WTC11 (cell line): ENCODE results near the gene FAM25A. TPM values are rescaled to one million over a fixed set of nuclear protein-coding genes. Genes with fewer than 3 reads are reported as not detected.

Experiments used
- ATAC-seq: fragments of 200-7000 bp; cut with Tn5 transposase; 2 replicates; pipeline ENCODE4 v1.10.0; 2021; ENCODE audit warnings: mild to moderate bottlenecking, moderate library complexity
- CTCF ChIA-PET: fragments of 300-600 bp; sonication (Branson Sonifier 250); formaldehyde crosslinking; loops from one replicate; lab custom pipeline; 2021; ENCODE audit warnings: antibody characterized with exemption; lab: Charles Lee
- POLR2A ChIA-PET: fragments of 350-600 bp; sonication (Branson Sonifier 250); formaldehyde crosslinking; loops from one replicate; lab custom pipeline; 2021; ENCODE audit warnings: antibody characterized with exemption; lab: Charles Lee
- DNase-seq: peaks from one replicate; pipeline ENCODE4 v3.0.0; 2021; ENCODE audit warnings: low spot score
- H3K27ac Mint-ChIP-seq: 2 replicates; pipeline ENCODE4 v1.8.0; 2021; ENCODE audit warnings: mixed read lengths
- H3K27me3 Mint-ChIP-seq: 2 replicates; pipeline ENCODE4 v1.8.0; 2021; ENCODE audit warnings: low read depth, mild to moderate bottlenecking, moderate library complexity, mixed read lengths
- H3K36me3 Mint-ChIP-seq: 2 replicates; pipeline ENCODE4 v1.8.0; 2021; ENCODE audit warnings: mixed read lengths
- H3K4me1 Mint-ChIP-seq: 2 replicates; pipeline ENCODE4 v1.8.0; 2022; ENCODE audit warnings: mixed read lengths
- H3K4me3 Mint-ChIP-seq: 2 replicates; pipeline ENCODE4 v1.8.0; 2021; ENCODE audit warnings: mild to moderate bottlenecking, moderate library complexity, mixed read lengths
- H3K9me3 Mint-ChIP-seq: 2 replicates; pipeline ENCODE4 v1.8.0; 2021; ENCODE audit warnings: mixed read lengths
- CREB1 ChIP-seq: sonication (generic); formaldehyde crosslinking; IDR thresholded peaks from 2 replicates; pipeline ENCODE4 v1.8.0; 2023; ENCODE audit warnings: mild to moderate bottlenecking, missing genetic modification reagents
- EMX1 ChIP-seq: fragments of 250-450 bp; sonication (Bioruptor Pico); IDR thresholded peaks from 2 replicates; pipeline ENCODE4 v1.8.0; 2021; ENCODE audit warnings: mild to moderate bottlenecking
- ERG ChIP-seq: fragments of 250-450 bp; sonication (Bioruptor Pico); IDR thresholded peaks from 2 replicates; pipeline ENCODE4 v1.8.0; 2021; ENCODE audit warnings: mild to moderate bottlenecking
- ETV6 ChIP-seq: sonication (generic); formaldehyde crosslinking; IDR thresholded peaks from 2 replicates; pipeline ENCODE4 v1.8.1; 2022; ENCODE audit warnings: mild to moderate bottlenecking, missing genetic modification reagents
- IRF2 ChIP-seq: sonication (generic); formaldehyde crosslinking; IDR thresholded peaks from 2 replicates; pipeline ENCODE4 v1.8.0; 2022; ENCODE audit warnings: low read depth, missing genetic modification reagents, borderline replicate concordance
- JAZF1 ChIP-seq: fragments of 250-450 bp; sonication (Bioruptor Pico); IDR thresholded peaks from 2 replicates; pipeline ENCODE4 v1.9.0; 2021; ENCODE audit warnings: moderate library complexity, mild to moderate bottlenecking, inconsistent platforms
- JUN ChIP-seq: sonication (generic); formaldehyde crosslinking; IDR thresholded peaks from 2 replicates; pipeline ENCODE4 v1.8.0; 2023; ENCODE audit warnings: mild to moderate bottlenecking, missing genetic modification reagents
- MAX ChIP-seq: sonication (generic); formaldehyde crosslinking; IDR thresholded peaks from 2 replicates; pipeline ENCODE4 v1.8.0; 2022; ENCODE audit warnings: mild to moderate bottlenecking, missing genetic modification reagents
- MLX ChIP-seq: sonication (generic); formaldehyde crosslinking; IDR thresholded peaks from 2 replicates; pipeline ENCODE4 v1.8.1; 2023; ENCODE audit warnings: mild to moderate bottlenecking, missing genetic modification reagents, moderate library complexity
- MYBL2 ChIP-seq: sonication (generic); formaldehyde crosslinking; IDR thresholded peaks from 2 replicates; pipeline ENCODE4 v1.8.1; 2023; ENCODE audit warnings: mild to moderate bottlenecking, moderate library complexity, missing genetic modification reagents
- NFATC4 ChIP-seq: fragments of 250-450 bp; sonication (Bioruptor Pico); IDR thresholded peaks from 2 replicates; pipeline ENCODE4 v1.9.0; 2021; ENCODE audit warnings: mild to moderate bottlenecking
- NFE2L1 ChIP-seq: sonication (generic); formaldehyde crosslinking; IDR thresholded peaks from 2 replicates; pipeline ENCODE4 v1.8.1; 2023; ENCODE audit warnings: missing genetic modification reagents
- NFYB ChIP-seq: sonication (generic); formaldehyde crosslinking; conservative IDR thresholded peaks from 2 replicates; pipeline ENCODE4 v1.8.0; 2022; ENCODE audit warnings: low read depth, missing genetic modification reagents
- NR1H2 ChIP-seq: sonication (generic); formaldehyde crosslinking; IDR thresholded peaks from 2 replicates; pipeline ENCODE4 v1.9.0; 2021; ENCODE audit warnings: mild to moderate bottlenecking, moderate library complexity, missing genetic modification reagents
- NR3C1 ChIP-seq: sonication (generic); formaldehyde crosslinking; conservative IDR thresholded peaks from 2 replicates; pipeline ENCODE4 v1.8.1; 2023; ENCODE audit warnings: low read depth, mild to moderate bottlenecking, missing genetic modification reagents
- PRDM15 ChIP-seq: sonication (generic); formaldehyde crosslinking; IDR thresholded peaks from 2 replicates; pipeline ENCODE4 v1.8.0; 2022; ENCODE audit warnings: missing genetic modification reagents
- RORB ChIP-seq: fragments of 250-450 bp; sonication (Bioruptor Pico); IDR thresholded peaks from 2 replicates; pipeline ENCODE4 v1.9.0; 2021; ENCODE audit warnings: mild to moderate bottlenecking
- SMAD3 ChIP-seq: sonication (generic); formaldehyde crosslinking; IDR thresholded peaks from 2 replicates; pipeline ENCODE4 v1.8.0; 2022; ENCODE audit warnings: missing genetic modification reagents, mild to moderate bottlenecking, borderline replicate concordance
- SMAD4 ChIP-seq: sonication (generic); formaldehyde crosslinking; IDR thresholded peaks from 2 replicates; pipeline ENCODE4 v1.8.0; 2022; ENCODE audit warnings: mild to moderate bottlenecking, missing genetic modification reagents
- STAT6 ChIP-seq: sonication (generic); formaldehyde crosslinking; conservative IDR thresholded peaks from 2 replicates; pipeline ENCODE4 v1.8.1; 2023; ENCODE audit warnings: mild to moderate bottlenecking, low read depth, missing genetic modification reagents, moderate library complexity
- ZMAT4 ChIP-seq: fragments of 250-450 bp; sonication (Bioruptor Pico); IDR thresholded peaks from 2 replicates; pipeline ENCODE4 v1.9.0; 2021; ENCODE audit warnings: mild to moderate bottlenecking
- ZNF138 ChIP-seq: sonication (generic); formaldehyde crosslinking; conservative IDR thresholded peaks from 2 replicates; pipeline ENCODE4 v1.8.1; 2022; ENCODE audit warnings: mild to moderate bottlenecking, moderate library complexity, missing genetic modification reagents
- ZNF219 ChIP-seq: sonication (generic); formaldehyde crosslinking; IDR thresholded peaks from 2 replicates; pipeline ENCODE4 v1.8.0; 2023; ENCODE audit warnings: missing genetic modification reagents, mild to moderate bottlenecking, borderline replicate concordance
- ZNF232 ChIP-seq: sonication (generic); formaldehyde crosslinking; IDR thresholded peaks from 2 replicates; pipeline ENCODE4 v1.8.0; 2022; ENCODE audit warnings: mild to moderate bottlenecking, missing genetic modification reagents
- ZNF317 ChIP-seq: sonication (generic); formaldehyde crosslinking; IDR thresholded peaks from 2 replicates; pipeline ENCODE4 v1.8.1; 2023; ENCODE audit warnings: low read depth, mild to moderate bottlenecking, moderate library complexity, missing genetic modification reagents, borderline replicate concordance
- ZNF671 ChIP-seq: fragments of 250-450 bp; sonication (Bioruptor Pico); IDR thresholded peaks from 2 replicates; pipeline ENCODE4 v1.8.0; 2021; ENCODE audit warnings: mild to moderate bottlenecking
- total RNA-seq: library from RNA; stranded (reverse); gene quantifications from 3 replicates; pipeline ENCODE4 v1.2.3, GENCODE V29; 2021
- TF ChIP-seq, protein P1 (sequence below): fragments of 250-450 bp; sonication (Bioruptor Pico); IDR thresholded peaks from 2 replicates; pipeline ENCODE4 v1.9.0; 2021; ENCODE audit warnings: moderate library complexity, mild to moderate bottlenecking, inconsistent platforms, borderline replicate concordance

The FAM25A gene
- total RNA-seq, 1 experiment from 2014 or later, result not detected

- no peak for TF ChIP-seq NR3C1 (CRISPR knock-in tag)
- TF ChIP-seq NFE2L1, result no peak
These were observed 40.3 kb downstream of the FAM25A start (continued) for GRCh38 chr10:87060280-87060928.

DNA sequence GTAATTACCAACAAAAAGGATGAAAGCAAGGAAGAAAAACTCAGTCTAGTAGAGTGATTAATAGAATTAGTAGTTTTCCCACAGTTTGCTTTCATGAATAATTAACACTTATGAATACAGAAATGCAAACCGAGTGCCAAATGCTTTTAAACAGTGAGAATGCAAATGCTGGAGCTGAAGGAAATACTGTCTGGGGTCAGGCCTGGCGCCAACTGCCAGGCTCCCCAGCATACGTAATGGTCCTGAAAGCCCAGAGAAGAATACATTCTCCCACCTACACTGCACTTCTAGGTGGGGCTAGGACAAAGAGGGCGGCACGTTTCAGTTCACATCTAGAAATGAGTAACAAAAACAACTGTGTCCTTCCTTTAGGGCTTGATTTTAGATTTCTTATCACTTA lies 44.6 kb downstream of the FAM25A start:
- no peaks in the 10 kb centered on the region for H3K9me3 Mint-ChIP-seq
- ATAC-seq (no peak), DNase-seq (no peak)
- H3K4me1 Mint-ChIP-seq, result no peaks in the 10 kb centered on the region
- TF ChIP-seq STAT6 (no peak), NFYB (CRISPR knock-in tag) (no peak), NFATC4 (no peak), NFE2L1 (no peak), SMAD3 (no peak), ERG (CRISPR knock-in tag) (no peak), IRF2 (CRISPR knock-in tag) (no peak), MLX (CRISPR knock-in tag) (no peak), ETV6 (CRISPR knock-in tag) (no peak), CREB1 (no peak), ZNF138 (CRISPR knock-in tag) (no peak), ZNF317 (no peak), EMX1 (CRISPR knock-in tag) (no peak), NR1H2 (CRISPR knock-in tag) (no peak), RORB (CRISPR knock-in tag) (no peak)
- TF ChIP-seq, protein P1, sequence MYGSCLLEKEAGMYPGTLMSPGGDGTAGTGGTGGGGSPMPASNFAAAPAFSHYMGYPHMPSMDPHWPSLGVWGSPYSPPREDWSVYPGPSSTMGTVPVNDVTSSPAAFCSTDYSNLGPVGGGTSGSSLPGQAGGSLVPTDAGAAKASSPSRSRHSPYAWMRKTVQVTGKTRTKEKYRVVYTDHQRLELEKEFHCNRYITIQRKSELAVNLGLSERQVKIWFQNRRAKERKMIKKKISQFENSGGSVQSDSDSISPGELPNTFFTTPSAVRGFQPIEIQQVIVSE, result no peak
- H3K27ac Mint-ChIP-seq, result no peak overlapping the region
- ChIA-PET CTCF (no interaction called here), POLR2A (no interaction called here)
- no peaks in the 10 kb centered on the region for H3K27me3 Mint-ChIP-seq
- H3K4me3 Mint-ChIP-seq, result no peak overlapping the region
- H3K36me3 Mint-ChIP-seq, result peaks cover 57% of the 10 kb centered on the region

- no peak for ATAC-seq
- no peaks in the 10 kb centered on the region for H3K4me1 Mint-ChIP-seq
- TF ChIP-seq ZNF671 (no peak), MAX (CRISPR knock-in tag) (no peak), SMAD4 (no peak), JAZF1 (CRISPR knock-in tag) (no peak), ZNF232 (CRISPR knock-in tag) (no peak), IRF2 (CRISPR knock-in tag) (no peak), PRDM15 (CRISPR knock-in tag) (no peak), ZNF219 (no peak), MYBL2 (CRISPR knock-in tag) (no peak), JUN (no peak), ZMAT4 (no peak)
These were observed 46.1 kb downstream of the FAM25A start for GRCh38 chr10:87066178-87066577.

More at GRCh38 chr10:87066178-87066577, 46.1 kb downstream of the FAM25A start:
- ChIA-PET CTCF (interaction anchor here (0.8 kb wide), 1 partner anchor 100 kb away, joined by 3 read pairs; no protein-coding TSS in a partner anchor), POLR2A (no interaction called here)
- no peak for DNase-seq
- Mint-ChIP-seq H3K36me3 (peaks cover 46% of the 10 kb centered on the region), H3K4me3 (no peak overlapping the region), H3K27ac (peak overlapping the region; percentile 42; the same call in 1 of the 2 replicates), H3K9me3 (no peaks in the 10 kb centered on the region), H3K27me3 (no peaks in the 10 kb centered on the region)
